ENCODE results near the gene UBE3D. TPM values are rescaled to one million over a fixed set of nuclear protein-coding genes. Genes with fewer than 3 reads are reported as not detected.

Gene UBE3D
- total RNA-seq, 2 experiments from 2014 or later, result 4.1 to 4.2 TPM

GRCh38 chr6:83108378-83108777 is 42.7 kb upstream of the UBE3D start:
- DNase-seq, result no peak
- Histone ChIP-seq H3K4me3 (ENCODE audit: low read length) (no peak overlapping the region), H3K27me3 (ENCODE audit: control insufficient read depth in 1 of 2, insufficient read depth in 2 of 2, low read length in 2 of 2) (no peaks in the 10 kb centered on the region), H3K9me3 (ENCODE audit: control insufficient read depth in 1 of 2, insufficient read depth in 1 of 2, low read length in 2 of 2) (no peaks in the 10 kb centered on the region), H3K36me3 (ENCODE audit: insufficient read depth, low read length) (peaks cover 36% of the 10 kb centered on the region), H3K4me1 (ENCODE audit: insufficient read depth, low read length) (no peaks in the 10 kb centered on the region), H3K27ac (ENCODE audit: low read depth in 1 of 2, low read length in 2 of 2) (no peak overlapping the region)
- Mint-ChIP-seq H3K4me1 (ENCODE audit: low read depth) (no peaks in the 10 kb centered on the region), H3K9me3 (peaks cover 2% of the 10 kb centered on the region), H3K36me3 (ENCODE audit: low read depth) (peaks cover 83% of the 10 kb centered on the region), H3K4me3 (no peak overlapping the region), H3K27me3 (no peaks in the 10 kb centered on the region), H3K27ac (no peak overlapping the region)
- CTCF ChIA-PET, result interaction anchor here (1.2 kb wide), 1 partner anchor 54 kb away, joined by 3 read pairs; no protein-coding TSS in a partner anchor
- TF ChIP-seq CTCF (IDR thresholded peaks at IDR 0.05), result no peak
- intact Hi-C loops (cut with DNase I, micrococcal nuclease), result no loop called here
- POLR2A ChIA-PET, result no interaction called here
- ATAC-seq (ENCODE audit: poor library complexity), result no peak

- POLR2A ChIA-PET, result no interaction called here
- H3K4me1 Mint-ChIP-seq (ENCODE audit: low read depth), result peaks cover 14% of the 10 kb centered on the region
- Histone ChIP-seq H3K36me3 (ENCODE audit: insufficient read depth, low read length) (peaks cover 18% of the 10 kb centered on the region), H3K27me3 (ENCODE audit: control insufficient read depth in 1 of 2, insufficient read depth in 2 of 2, low read length in 2 of 2) (no peaks in the 10 kb centered on the region), H3K27ac (ENCODE audit: low read depth in 1 of 2, low read length in 2 of 2) (no peak overlapping the region), H3K4me1 (ENCODE audit: insufficient read depth, low read length) (no peaks in the 10 kb centered on the region), H3K9me3 (ENCODE audit: control insufficient read depth in 1 of 2, insufficient read depth in 1 of 2, low read length in 2 of 2) (no peaks in the 10 kb centered on the region), H3K4me3 (ENCODE audit: low read length) (no peak overlapping the region)
- no peaks in the 10 kb centered on the region for H3K27me3 Mint-ChIP-seq
- DNase-seq (no peak), ATAC-seq (ENCODE audit: poor library complexity) (no peak)
- H3K27ac Mint-ChIP-seq, result no peak overlapping the region
- H3K4me3 Mint-ChIP-seq, result no peak overlapping the region
- CTCF ChIA-PET, result no interaction called here
- H3K9me3 Mint-ChIP-seq, result no peaks in the 10 kb centered on the region
- no peak for TF ChIP-seq CTCF (IDR thresholded peaks at IDR 0.05)
- peaks cover 67% of the 10 kb centered on the region for H3K36me3 Mint-ChIP-seq (ENCODE audit: low read depth)
- intact Hi-C loops (cut with DNase I, micrococcal nuclease), result no loop called here
Measured at GRCh38 chr6:83098589-83098988, 32.9 kb upstream of the UBE3D start.

GRCh38 chr6:83097675-83098074 is 32.0 kb upstream of the UBE3D start:
- POLR2A ChIA-PET, result no interaction called here
- no peak for TF ChIP-seq CTCF (IDR thresholded peaks at IDR 0.05)
- no peaks in the 10 kb centered on the region for H3K27me3 Mint-ChIP-seq

More at GRCh38 chr6:83097675-83098074, 32.0 kb upstream of the UBE3D start:
- Histone ChIP-seq H3K9me3 (ENCODE audit: control insufficient read depth in 1 of 2, insufficient read depth in 1 of 2, low read length in 2 of 2) (no peaks in the 10 kb centered on the region), H3K36me3 (ENCODE audit: insufficient read depth, low read length) (peaks cover 18% of the 10 kb centered on the region), H3K27me3 (ENCODE audit: control insufficient read depth in 1 of 2, insufficient read depth in 2 of 2, low read length in 2 of 2) (no peaks in the 10 kb centered on the region), H3K27ac (ENCODE audit: low read depth in 1 of 2, low read length in 2 of 2) (no peak overlapping the region), H3K4me3 (ENCODE audit: low read length) (no peak overlapping the region), H3K4me1 (ENCODE audit: insufficient read depth, low read length) (no peaks in the 10 kb centered on the region)
- peaks cover 14% of the 10 kb centered on the region for H3K4me1 Mint-ChIP-seq (ENCODE audit: low read depth)
- no peak overlapping the region for H3K27ac Mint-ChIP-seq
- ATAC-seq (ENCODE audit: poor library complexity), result no peak
- no peaks in the 10 kb centered on the region for H3K9me3 Mint-ChIP-seq
- intact Hi-C loops (cut with DNase I, micrococcal nuclease), result no loop called here
- no peak overlapping the region for H3K4me3 Mint-ChIP-seq
- H3K36me3 Mint-ChIP-seq (ENCODE audit: low read depth), result peaks cover 57% of the 10 kb centered on the region
- CTCF ChIA-PET, result no interaction called here
- no peak for DNase-seq

All from CD4-positive, alpha-beta T cell (primary cell).